Measurements from ENCODE around the gene EFTUD2.

Gene EFTUD2

GRCh38 chr17:44871556-44871955 is 27.7 kb downstream of the EFTUD2 start:
- DNase-seq (ENCODE audit: low read depth) = no peak
- no peak for TF ChIP-seq CTCF (conservative IDR thresholded peaks at IDR 0.05; ENCODE audit: low read depth, low read length)
- H3K4me3 ChIP-seq (ENCODE audit: low read depth, low read length) = no peak overlapping the region

- no peak for DNase-seq (ENCODE audit: low read depth)
Observed at GRCh38 chr17:44867841-44868240, 31.4 kb downstream of the EFTUD2 start.

GRCh38 chr17:44865931-44866330 is 33.3 kb downstream of the EFTUD2 start:
- H3K4me3 ChIP-seq (ENCODE audit: low read depth, low read length) = no peak overlapping the region
- no peak for DNase-seq (ENCODE audit: low read depth)
- TF ChIP-seq CTCF (conservative IDR thresholded peaks at IDR 0.05; ENCODE audit: low read depth, low read length) = no peak

More at GRCh38 chr17:44867841-44868240, 31.4 kb downstream of the EFTUD2 start:
- no peak overlapping the region for H3K4me3 ChIP-seq (ENCODE audit: low read depth, low read length)
- TF ChIP-seq CTCF (conservative IDR thresholded peaks at IDR 0.05; ENCODE audit: low read depth, low read length) = no peak

- peak; percentile 85 for DNase-seq (ENCODE audit: low read depth)
- peak; percentile 90 for TF ChIP-seq CTCF (conservative IDR thresholded peaks at IDR 0.05; ENCODE audit: low read depth, low read length)
- no peak overlapping the region for H3K4me3 ChIP-seq (ENCODE audit: low read depth, low read length)
Observed at GRCh38 chr17:44865231-44865660, 34.0 kb downstream of the EFTUD2 start.

GRCh38 chr17:44864831-44865230 is 34.4 kb downstream of the EFTUD2 start:
- no peak for TF ChIP-seq CTCF (conservative IDR thresholded peaks at IDR 0.05; ENCODE audit: low read depth, low read length)
- H3K4me3 ChIP-seq (ENCODE audit: low read depth, low read length) = no peak overlapping the region
- no peak for DNase-seq (ENCODE audit: low read depth)

GRCh38 chr17:44863061-44863918 is 36.0 kb downstream of the EFTUD2 start:
- no peak for DNase-seq (ENCODE audit: low read depth)
- no peak overlapping the region for H3K4me3 ChIP-seq (ENCODE audit: low read depth, low read length)
- TF ChIP-seq CTCF (conservative IDR thresholded peaks at IDR 0.05; ENCODE audit: low read depth, low read length) = no peak

Measured in choroid plexus epithelial cell (primary cell).